PC-9 (cell line): ENCODE data around the gene DPYSL3.

Experiments used
- EZH2 ChIP-seq: fragments of 200-600 bp; sonication (generic); IDR thresholded peaks from 2 replicates; pipeline ENCODE4 v1.8.0; 2017; ENCODE audit warnings: antibody characterized with exemption, low read depth
- TF ChIP-seq, protein P1 (sequence below): fragments of 200-600 bp; sonication (generic); conservative IDR thresholded peaks from 2 replicates; pipeline ENCODE4 v1.6.1; 2017; ENCODE audit warnings: mixed run types, antibody characterized with exemption, mild to moderate bottlenecking, moderate library complexity

DNA sequence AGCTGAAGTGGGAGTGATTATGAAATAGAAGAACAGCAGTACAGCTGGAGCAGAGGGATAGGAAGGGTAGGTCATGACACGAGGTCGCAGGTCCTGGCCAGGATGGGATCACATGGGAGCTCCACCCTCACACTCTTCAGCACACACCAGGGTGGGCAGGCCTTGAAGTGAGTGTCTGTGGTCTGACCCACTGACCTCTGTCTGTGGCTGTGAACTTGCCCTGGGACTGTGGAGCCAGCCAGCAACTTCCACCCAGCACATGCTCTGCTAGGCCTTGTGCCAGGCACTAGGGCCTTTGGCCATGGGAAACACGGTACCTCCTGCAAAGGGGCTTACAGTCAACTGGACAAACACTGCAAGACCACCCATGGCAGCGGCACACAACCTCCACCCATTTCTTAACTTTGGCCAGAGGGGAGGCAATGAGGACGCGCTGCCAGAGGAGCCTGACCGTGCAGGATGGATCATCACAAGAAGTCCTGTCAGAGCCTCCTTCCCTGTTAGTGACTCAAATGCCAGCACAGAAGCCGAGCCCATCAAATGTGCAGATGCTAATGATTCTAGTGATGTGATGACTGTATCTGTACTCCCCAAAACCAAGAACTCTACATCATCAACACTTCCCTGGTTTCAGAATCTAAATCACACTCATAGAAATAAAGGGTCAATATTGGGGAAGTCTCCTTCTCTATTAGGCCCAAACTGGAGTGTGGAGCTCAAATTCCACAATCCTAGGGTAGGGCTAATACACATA is 113.6 kb downstream of the DPYSL3 start:
- TF ChIP-seq, protein P1, sequence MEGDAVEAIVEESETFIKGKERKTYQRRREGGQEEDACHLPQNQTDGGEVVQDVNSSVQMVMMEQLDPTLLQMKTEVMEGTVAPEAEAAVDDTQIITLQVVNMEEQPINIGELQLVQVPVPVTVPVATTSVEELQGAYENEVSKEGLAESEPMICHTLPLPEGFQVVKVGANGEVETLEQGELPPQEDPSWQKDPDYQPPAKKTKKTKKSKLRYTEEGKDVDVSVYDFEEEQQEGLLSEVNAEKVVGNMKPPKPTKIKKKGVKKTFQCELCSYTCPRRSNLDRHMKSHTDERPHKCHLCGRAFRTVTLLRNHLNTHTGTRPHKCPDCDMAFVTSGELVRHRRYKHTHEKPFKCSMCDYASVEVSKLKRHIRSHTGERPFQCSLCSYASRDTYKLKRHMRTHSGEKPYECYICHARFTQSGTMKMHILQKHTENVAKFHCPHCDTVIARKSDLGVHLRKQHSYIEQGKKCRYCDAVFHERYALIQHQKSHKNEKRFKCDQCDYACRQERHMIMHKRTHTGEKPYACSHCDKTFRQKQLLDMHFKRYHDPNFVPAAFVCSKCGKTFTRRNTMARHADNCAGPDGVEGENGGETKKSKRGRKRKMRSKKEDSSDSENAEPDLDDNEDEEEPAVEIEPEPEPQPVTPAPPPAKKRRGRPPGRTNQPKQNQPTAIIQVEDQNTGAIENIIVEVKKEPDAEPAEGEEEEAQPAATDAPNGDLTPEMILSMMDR, result no peak
- TF ChIP-seq EZH2, result no peak
